HG02798 (cell line): ENCODE results near the gene BLZF1.
"Not testable (repeated sequence)": the region's sequence is repeated elsewhere in the genome, so short reads cannot be mapped to it uniquely, and the experiment has no call there.

Source experiments
- ATAC-seq: cut with Tn5 transposase; IDR thresholded peaks from one replicate; pipeline ENCODE4 v1.9.1; 2021; ENCODE audit warnings: mild to moderate bottlenecking; ENCODE audit not compliant: unreplicated experiment, poor library complexity

The BLZF1 gene

DNA sequence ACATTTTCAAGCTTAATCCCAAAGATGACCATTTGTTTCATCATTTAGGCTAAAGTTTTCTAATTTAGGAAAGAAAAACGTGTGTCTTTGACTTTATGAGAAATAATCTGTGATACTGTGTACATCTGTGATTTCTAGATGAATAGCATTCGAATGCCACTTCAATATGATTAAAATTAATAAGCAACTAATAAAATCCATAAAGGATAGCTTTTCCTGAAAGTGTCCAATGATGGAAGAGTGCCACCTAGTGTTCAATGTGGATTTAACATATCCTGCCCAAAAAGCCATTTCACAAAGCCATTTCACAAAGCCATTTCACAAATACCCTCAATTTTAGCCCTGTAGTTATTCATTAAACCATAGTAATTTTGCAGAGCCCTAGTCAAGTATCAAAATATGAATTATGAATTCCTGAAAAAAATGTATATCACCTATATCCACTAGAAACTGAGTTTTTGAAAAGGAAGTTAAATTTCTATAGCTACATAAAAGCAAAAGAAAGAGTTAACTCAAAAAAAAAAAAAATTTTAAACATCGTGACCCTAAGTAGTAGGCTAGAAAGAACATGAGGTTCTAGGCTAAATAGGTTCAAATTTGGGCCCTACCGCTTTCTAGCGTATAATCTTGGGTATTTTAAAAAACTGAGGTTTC lies 19.5 kb upstream of the BLZF1 start:
- no peak for ATAC-seq

DNA sequence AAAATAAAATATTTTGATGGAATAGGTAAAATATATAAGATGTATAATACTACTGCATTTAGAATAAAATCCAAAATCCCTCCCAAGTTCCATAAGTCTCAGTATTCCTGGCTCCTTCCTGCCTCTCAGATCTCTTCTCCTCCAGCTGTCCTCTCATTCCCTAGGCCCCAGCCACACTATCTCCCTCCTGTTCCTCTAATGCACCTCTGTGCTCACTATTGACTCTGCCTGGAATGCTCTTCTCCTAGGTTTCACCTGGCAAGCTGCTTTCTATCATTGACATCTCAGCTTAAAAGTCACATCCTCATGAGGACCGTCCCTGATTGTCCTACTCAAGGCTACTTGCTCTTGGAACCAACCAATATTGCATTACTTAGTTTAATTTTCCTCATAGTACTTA lies 7.6 kb upstream of the BLZF1 start:
- no peak for ATAC-seq

DNA sequence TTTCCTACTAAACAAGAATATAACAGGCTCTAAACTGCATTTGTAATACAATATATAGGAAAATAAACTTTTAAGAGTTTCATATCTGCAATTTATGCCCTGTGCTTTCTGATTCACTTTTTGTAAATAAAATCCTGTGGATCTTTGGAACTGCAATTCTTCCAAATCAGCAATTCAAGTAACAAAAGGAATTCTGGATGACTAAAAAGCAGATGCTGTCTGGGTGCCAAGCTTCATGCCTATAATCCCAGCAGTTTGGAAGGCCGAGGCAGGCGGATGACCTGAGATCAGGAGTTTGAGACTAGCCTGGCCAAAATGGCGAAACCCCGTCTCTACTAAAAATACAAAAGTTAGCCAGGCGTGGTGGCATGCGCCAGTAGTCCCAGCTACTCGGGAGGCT lies 6.7 kb upstream of the BLZF1 start:
- ATAC-seq: no peak

DNA sequence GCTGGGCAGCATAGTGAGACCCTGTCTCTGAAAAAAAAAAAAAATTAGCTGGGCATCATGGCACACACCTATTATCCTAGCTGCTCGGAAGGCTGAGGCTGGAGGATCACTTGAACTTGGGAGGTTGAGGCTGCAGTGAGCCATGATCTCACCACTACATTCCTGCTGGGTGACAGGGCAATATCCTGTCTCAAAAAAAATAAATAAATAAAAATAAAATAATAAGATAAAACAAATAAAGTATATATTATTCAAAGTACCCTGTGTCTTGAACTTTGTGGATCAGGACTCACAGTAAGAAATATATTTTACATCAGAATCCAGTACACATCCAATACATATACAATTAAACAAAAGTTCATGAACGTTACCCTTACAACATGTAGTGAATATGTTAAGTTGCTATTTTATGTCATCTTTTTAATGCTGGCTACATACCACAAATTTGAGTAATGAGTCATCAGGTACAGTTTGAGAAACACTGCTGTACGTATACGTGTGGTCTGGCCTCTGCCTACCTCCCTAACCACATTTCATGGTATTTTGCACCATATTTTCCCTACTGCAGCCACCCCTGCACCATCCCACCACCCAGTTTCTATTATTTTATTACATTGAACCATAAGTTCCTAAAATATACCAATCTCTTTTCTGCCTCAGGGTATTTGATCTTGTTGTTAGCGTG lies 4.8 kb upstream of the BLZF1 start:
- ATAC-seq: peak; percentile 23

DNA sequence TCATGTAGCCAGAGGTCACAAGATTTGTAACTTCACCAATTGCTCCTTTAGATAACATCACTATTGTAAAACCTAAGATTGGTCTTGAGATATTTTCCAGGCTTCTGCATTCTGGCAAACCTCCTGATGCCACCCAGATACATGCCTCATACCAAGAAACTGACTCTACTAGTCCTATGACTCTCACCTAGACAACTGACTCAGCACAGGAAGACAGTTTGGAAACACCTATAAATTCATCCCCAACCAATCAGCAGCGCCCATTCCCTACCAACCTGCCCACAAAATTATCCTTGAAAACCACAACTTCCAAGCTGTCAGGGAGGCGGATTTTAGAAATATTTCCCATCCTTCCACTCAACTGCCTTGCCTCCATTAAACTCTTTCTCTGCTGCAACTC lies 3.0 kb upstream of the BLZF1 start:
- no peak for ATAC-seq

DNA sequence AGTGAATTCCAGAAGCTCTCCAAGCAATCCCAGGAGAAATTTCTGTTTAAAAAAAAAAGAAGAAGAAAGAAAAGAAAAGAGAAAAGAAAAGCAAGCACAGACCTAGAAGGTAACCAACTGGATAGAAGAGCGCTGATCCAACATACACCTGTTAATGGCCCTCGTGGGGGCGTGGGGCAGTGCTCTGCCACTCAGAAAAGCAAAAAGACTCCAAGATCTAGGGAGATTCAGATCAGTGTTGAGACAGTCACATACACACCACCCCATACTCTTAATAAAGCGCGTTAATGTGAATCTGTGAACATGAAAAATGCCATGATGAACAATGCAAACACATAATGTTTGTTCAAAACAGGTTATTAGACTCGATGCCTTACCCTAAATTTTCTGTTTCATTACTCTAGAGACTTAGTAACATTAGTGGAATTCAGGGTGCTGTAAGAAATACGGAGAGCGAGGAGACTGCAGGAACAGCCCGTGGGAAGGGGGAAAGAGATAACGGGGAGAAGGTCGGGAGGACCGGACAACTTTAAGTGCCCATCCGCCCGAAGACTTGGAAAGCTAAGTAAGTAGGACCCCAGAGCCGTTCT lies 804 bp upstream of the BLZF1 start:
- no peak for ATAC-seq

DNA sequence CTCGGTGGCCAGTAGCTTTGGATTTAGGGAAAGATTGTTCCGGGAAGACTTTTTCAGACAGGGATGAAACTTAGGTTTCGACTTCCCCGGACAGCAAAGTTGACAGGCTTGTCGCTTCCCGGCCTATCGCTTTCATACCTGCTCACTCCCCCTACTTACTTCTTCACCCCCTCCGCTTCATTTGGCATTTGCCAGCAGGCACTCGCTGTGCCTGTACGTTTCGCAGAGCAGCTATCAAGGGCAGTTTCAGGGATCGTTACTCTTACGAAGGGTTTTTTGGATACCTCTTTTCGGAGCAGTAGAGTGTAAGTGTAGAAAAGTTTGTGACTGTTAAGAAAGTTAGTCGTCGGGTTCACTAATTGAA lies 393 bp downstream of the BLZF1 start:
- ATAC-seq: no peak

DNA sequence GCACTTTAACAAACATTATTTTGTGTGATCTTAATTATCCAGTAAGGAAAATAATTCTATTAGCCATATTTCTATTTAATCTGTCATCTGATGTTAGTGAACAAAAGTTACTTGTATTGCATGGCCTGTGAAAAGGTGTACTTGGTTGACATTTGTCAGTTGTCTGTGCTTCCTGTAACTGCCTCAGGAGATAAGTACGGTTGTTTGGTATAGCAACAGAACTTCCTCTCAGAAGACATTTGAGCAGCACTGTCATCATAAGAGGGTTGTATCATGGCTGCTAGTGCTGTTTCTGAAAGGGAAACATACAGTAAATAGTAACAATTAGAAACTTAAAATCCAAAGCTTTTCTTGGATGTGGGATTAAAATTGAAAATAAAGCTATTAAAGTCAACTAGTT lies 3.4 kb downstream of the BLZF1 start:
- no peak for ATAC-seq

DNA sequence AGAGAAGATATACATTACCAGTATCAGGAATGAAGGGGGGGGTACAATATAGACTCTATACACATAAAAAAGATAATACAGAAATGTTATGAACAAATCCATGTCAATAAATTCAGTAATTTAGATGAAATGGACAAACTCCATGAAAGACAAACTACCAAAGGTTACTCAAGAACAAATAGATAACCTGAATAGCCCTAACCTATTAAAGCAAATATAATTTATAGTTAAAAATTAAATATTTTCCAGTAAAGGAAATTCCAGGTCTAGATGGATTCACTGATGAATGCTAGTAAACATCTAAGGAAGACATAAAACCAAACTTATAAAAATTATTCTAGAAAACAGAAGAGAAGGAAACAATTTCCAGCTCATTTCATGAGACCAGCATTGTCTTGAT lies 13.2 kb downstream of the BLZF1 start:
- ATAC-seq: no peak

DNA sequence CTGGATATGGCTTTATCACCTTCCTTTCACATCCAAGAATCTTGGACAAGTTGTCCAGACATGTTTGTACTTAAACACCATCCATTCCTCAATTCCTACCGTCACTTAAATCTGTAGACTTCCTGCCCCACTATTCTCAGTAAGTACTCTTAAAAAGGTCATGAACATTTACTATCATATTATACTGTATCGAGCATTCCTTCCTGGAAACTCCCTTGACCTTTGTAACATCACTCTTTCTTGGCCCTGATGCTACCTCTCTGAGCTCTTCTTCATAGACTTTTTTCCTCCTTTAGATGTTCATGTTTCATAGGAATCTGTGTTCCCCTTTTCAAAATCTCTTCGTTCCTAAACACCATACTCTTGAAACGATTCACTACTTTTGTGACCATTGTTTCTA lies 15.5 kb downstream of the BLZF1 start:
- ATAC-seq: no peak

DNA sequence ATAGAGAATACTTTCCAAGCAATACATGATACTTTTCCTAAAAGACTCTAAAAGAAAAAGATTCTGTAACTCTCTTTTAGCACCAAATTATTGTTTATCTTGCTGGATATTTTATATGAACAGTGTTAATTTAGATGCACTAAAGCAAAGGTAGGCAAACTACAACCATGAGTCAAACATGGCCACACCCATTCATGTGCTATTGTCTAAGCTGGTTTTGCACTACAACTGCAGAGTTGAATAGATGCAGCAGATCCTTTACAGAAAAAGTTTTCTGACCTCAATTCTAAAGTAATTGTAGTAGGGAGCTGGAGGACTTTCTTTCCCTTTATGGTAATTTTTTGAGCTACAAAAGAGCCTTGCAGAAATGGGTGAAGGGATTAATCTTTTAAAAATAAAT lies 19.4 kb downstream of the BLZF1 start:
- ATAC-seq: no peak

DNA sequence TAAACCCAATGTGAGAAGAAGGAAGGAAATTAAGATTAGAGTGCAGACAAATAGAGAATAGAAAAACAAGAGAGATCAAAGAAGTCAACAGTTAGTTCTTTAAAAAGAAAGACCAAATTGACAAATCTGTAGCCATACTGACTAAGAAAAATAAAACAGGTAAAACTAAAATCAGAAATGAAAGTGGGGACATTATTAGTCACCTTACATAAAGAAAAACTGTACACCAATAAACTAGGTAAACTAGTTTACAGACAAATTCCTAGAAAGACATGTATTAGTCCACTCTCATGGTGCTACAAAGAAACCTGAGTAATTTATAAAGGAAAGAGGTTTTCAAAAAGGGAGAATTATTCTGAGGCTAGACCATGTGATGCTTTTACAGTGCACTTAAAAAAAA lies 22.3 kb downstream of the BLZF1 start:
- ATAC-seq: peak; percentile 74

DNA sequence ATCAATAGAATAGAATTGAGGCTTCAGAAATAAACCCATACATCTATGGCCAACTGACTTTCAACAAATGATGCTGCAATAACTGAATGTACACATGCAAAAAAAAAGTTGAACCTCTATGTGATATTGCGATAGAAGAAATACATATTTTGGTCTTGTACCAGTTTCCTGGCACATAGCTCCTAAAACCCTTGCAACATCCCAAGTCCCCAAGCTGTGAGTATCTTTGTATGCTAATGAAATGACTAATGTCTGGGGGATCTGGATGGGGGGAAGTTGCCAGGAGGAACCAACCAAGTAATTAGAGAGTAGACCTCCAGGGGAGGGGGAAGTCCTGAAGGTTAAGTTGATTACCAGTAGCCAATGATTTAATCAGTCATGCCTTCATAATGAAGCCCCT lies 24.4 kb downstream of the BLZF1 start:
- ATAC-seq: no peak

DNA sequence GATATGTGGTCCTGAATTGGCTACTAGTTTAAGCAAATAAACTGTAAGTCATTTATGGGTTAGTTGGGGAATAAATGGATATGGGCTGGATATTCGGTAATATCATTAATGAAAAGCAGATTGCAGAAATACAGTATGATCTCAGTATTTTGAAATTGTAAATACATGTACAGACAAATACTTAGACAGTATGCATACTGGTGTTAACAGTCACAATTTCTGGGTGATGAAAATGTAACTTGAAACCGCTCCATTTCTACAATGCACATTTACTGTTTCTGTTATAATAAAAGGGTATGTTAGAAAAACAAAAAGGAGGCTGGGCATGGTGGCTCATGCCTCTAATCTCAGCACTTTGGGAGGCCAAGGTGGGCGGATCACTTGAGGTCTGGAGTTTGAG lies 28.0 kb downstream of the BLZF1 start:
- no peak for ATAC-seq

DNA sequence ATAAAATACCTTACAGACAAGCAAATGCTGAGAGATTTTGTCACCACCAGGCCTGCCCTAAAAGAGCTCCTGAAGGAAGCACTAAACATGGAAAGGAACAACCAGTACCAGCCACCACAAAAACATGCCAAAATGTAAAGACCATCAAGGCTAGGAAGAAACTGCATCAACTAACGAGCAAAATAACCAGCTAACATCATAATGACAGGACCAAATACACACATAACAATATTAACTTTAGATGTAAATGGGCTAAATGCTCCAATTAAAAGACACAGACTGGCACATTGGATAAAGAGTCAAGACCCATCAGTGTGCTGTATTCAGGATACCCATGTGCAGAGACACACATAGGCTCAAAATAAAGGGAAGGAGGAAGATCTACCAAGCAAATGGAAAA lies 34.6 kb downstream of the BLZF1 start:
- not testable (repeated sequence) for ATAC-seq

DNA sequence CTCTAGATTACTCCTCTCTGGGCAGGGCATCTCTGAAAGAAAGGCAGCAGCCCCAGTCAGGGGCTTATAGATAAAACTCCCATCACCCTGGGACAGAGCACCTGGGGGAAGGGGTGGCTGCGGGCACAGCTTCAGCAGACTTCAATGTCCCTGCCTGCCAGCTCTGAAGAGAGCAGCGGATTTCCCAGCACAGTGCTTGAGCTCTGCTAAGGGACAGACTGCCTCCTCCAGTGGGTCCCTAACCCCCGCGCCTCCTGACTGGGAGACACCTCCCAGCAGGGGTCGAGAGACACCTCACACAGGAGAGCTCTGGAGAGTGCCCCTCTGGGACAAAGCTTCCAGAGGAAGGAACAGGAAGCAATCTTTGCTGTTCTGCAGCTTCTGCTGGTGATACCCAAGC lies 40.3 kb downstream of the BLZF1 start:
- not testable (repeated sequence) for ATAC-seq

DNA sequence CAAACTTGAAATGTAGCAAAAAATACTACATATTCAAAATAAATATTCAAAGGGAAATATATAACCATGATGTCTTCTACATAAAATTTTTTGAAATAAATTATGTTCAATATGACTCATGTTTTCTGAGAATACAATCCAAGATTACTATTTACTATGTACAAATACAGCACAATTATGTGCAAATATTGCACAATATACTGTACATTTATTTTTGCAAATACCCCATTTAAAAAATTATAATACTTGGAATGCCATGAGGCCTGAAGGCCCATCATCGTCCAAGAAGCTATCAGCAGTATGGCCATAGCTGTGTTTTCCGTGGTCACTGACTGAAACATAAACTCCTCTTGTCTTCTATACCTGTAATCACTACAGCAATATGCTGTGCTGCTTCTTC lies 47.0 kb downstream of the BLZF1 start:
- no peak for ATAC-seq

DNA sequence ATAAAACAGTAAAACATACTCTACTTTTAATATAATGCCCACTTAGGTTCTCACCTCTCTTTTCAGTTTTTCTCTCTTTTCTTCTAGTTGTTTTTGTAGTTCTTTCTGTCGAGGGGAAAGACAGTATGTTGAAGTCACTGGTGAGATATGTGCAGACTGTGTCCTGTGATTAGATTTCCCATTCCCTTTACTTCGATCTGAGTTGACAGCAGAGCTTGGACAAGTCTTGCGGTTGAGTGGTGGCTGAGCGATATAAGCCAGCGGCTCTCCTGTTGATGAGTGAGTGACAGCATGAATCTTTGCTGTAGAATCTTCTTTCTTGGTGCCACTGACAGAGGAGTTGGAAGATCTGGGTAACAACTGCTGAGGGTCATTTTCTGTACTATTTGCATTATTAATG lies 53.3 kb downstream of the BLZF1 start:
- ATAC-seq: no peak

DNA sequence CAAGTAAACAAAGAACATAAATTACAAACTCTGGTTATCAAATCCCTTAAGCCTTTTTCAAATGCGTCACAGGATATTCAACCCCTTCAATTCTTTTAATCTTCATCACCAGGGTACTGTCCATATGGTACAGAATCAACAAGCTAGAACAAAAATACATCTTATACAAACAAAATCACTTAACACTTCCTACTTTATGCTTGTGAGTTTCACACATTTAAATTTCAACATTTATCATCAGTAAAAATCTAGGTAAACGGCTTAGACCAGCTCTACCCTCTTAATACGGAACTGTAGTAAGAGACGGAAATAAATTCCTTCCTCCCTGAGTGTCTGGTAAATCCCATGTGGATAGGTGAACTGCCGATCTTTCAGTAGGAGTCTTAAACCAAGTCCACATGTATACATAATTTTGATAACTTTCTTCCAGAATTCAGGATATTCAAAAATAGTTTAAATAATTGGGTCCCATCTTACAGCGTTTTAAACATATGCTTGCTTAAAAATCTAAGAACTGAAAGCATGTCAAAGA lies 58.2 kb downstream of the BLZF1 start:
- no peak for ATAC-seq

DNA sequence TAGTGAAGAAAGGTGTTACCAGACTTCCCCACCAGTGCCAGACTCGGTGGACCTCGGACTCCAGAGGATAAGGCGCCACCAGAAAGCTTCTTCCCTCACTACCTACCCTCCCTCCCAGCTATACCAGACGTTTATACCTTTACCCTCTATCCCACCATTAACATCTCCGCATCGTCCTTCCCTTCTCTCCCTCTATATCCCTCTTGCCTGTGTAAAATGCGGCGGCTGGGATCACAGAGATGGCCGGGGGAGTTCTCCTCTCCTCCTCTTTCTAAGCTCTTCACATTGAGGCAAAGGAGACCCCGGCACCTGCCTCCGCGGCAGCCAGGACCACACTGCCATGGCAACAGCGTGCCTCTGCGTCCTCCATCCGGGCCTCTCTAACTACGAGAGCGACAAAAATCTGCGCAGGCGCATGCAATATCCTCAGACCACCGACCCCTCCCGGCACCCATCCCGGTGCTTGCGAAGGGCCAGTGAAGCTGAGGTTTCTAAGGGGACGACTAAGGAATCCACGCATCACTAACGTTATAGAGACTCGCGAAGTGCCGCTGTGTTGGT lies 59.2 kb downstream of the BLZF1 start, which contains the start of gene CCDC181:
TSS of gene CCDC181 (minus strand) at position 394 of the 561 bp plus-strand sequence. CDS start 2,547 bp downstream, outside the sequence.
- peak; percentile 98 for ATAC-seq
